GM23248 (cell line): ENCODE data around the gene TNPO3. TPM values are rescaled to one million over a fixed set of nuclear protein-coding genes. Genes with fewer than 3 reads are reported as not detected.

Experiments
- DNase-seq: peaks from one replicate; pipeline ENCODE4 v3.0.0-alpha.2; 2015
- H2AFZ ChIP-seq: fragments of 200-600 bp; sonication (generic); 2 replicates; pipeline ENCODE4 v1.6.1; 2016; ENCODE audit warnings: antibody characterized with exemption
- H3F3A ChIP-seq: fragments of 200-600 bp; sonication (generic); 2 replicates; pipeline ENCODE4 v1.6.1; 2016; ENCODE audit warnings: mild to moderate bottlenecking, antibody characterized with exemption, mixed run types; ENCODE audit not compliant: insufficient read depth
- H3K27ac ChIP-seq: fragments of 200-600 bp; sonication (generic); 2 replicates; pipeline ENCODE4 v1.5.1; 2016; ENCODE audit warnings: mild to moderate bottlenecking
- H3K27me3 ChIP-seq: fragments of 200-600 bp; sonication (generic); replicated peaks from 2 replicates; pipeline ENCODE4 v1.6.1; 2016; ENCODE audit warnings: mild to moderate bottlenecking; ENCODE audit not compliant: insufficient read depth
- H3K36me3 ChIP-seq: fragments of 200-600 bp; sonication (generic); 2 replicates; pipeline ENCODE4 v1.6.1; 2016; ENCODE audit warnings: low read depth, mild to moderate bottlenecking
- H3K4me1 ChIP-seq: fragments of 200-600 bp; sonication (generic); 2 replicates; pipeline ENCODE4 v1.6.1; 2016; ENCODE audit warnings: mild to moderate bottlenecking; ENCODE audit not compliant: insufficient read depth
- H3K4me2 ChIP-seq: fragments of 200-600 bp; sonication (generic); one replicate; pipeline ENCODE4 v1.6.1; 2016; ENCODE audit warnings: mild to moderate bottlenecking; ENCODE audit not compliant: unreplicated experiment
- H3K4me3 ChIP-seq: fragments of 200-600 bp; sonication (generic); 2 replicates; pipeline ENCODE4 v1.5.1; 2016; ENCODE audit warnings: mild to moderate bottlenecking
- H3K79me2 ChIP-seq: fragments of 200-600 bp; sonication (generic); 2 replicates; pipeline ENCODE4 v1.6.1; 2016; ENCODE audit warnings: mild to moderate bottlenecking; ENCODE audit not compliant: insufficient read depth
- H3K9ac ChIP-seq: fragments of 200-600 bp; sonication (generic); 2 replicates; pipeline ENCODE4 v1.6.1; 2016; ENCODE audit warnings: mild to moderate bottlenecking
- H3K9me2 ChIP-seq: fragments of 200-600 bp; sonication (generic); 2 replicates; pipeline ENCODE4 v1.6.1; 2016; ENCODE audit warnings: mixed run types, mild to moderate bottlenecking, moderate library complexity; ENCODE audit not compliant: insufficient read depth
- H3K9me3 ChIP-seq: fragments of 200-600 bp; sonication (generic); one replicate; pipeline ENCODE4 v1.6.1; 2017; ENCODE audit warnings: low read depth
- H4K20me1 ChIP-seq: fragments of 200-600 bp; sonication (generic); 2 replicates; pipeline ENCODE4 v1.6.0; 2016; ENCODE audit not compliant: insufficient read depth
- EZH2 ChIP-seq: fragments of 200-600 bp; sonication (generic); IDR thresholded peaks from 2 replicates; pipeline ENCODE4 v1.6.1; 2018; ENCODE audit warnings: antibody characterized with exemption, mild to moderate bottlenecking; ENCODE audit not compliant: insufficient read depth, poor library complexity, severe bottlenecking
- EZH2phosphoT487 ChIP-seq: fragments of 200-600 bp; sonication (generic); IDR thresholded peaks from 2 replicates; pipeline ENCODE4 v1.6.1; 2018; ENCODE audit warnings: antibody characterized with exemption, moderate library complexity, mild to moderate bottlenecking, low read depth; ENCODE audit not compliant: insufficient read depth
- WGBS, 2 experiments: methylation state at CpG; one replicate each; pipeline ENCODE4 v1.1.6; 2015 to 2017; ENCODE audit warnings: low lambda C conversion rate in 2 of 2, low coverage in 1 of 2; ENCODE audit errors: missing lambda C conversion rate in 2 of 2; 5-methylcytosine and 5-hydroxymethylcytosine counted together
- in situ Hi-C: fragments of 300-500 bp; cut with MboI; formaldehyde crosslinking; loops from 2 replicates; pipeline ENCODE4 v1.15.0; 2020
- polyA plus RNA-seq: library from polyadenylated mRNA; unstranded; fragments of >200 nt; fragmentation: Nextera tagmentation; extraction: Ambion mirVana; gene quantifications from 2 replicates; pipeline ENCODE4 v1.2.1, GENCODE V29; 2016
- total RNA-seq: library from RNA; depleted of rRNA; stranded (reverse); fragments of >200 nt; shearing (Covaris generic); gene quantifications from 2 replicates; pipeline ENCODE4 v1.2.3, GENCODE V29; 2014

Gene TNPO3
- total and polyA plus RNA-seq, 2 experiments from 2014 or later, result 31.6 to 41.9 TPM

- peak overlapping the region; percentile 54 for H3K4me2 ChIP-seq
- in situ Hi-C loops, result loop anchor here (10.0 kb wide), 1 partner anchor 186 kb away; no protein-coding TSS in a partner anchor
- no peaks in the 10 kb centered on the region for H3K4me1 ChIP-seq
- no peak overlapping the region for H3K9ac ChIP-seq
- H3K4me3 ChIP-seq, result no peak overlapping the region
- no peak for DNase-seq
- no peak overlapping the region for H3K27ac ChIP-seq
- no peak overlapping the region; the same call in 1 of the 2 replicates for H2AFZ ChIP-seq
- H3K27me3 ChIP-seq, result peaks cover 34% of the 10 kb centered on the region
- H3F3A ChIP-seq, result no peaks in the 10 kb centered on the region
- 69 to 83% methylated on average over 6 of the region's 6 CpGs for WGBS, 2 experiments
- H3K9me2 ChIP-seq, result no peaks in the 10 kb centered on the region
- H3K79me2 ChIP-seq, result no peaks in the 10 kb centered on the region
- no peaks in the 10 kb centered on the region for H3K36me3 ChIP-seq
- no peak for TF ChIP-seq EZH2
- no peak for TF ChIP-seq EZH2phosphoT487
- H4K20me1 ChIP-seq, result no peaks in the 10 kb centered on the region
- no peaks in the 10 kb centered on the region for H3K9me3 ChIP-seq
Observed at GRCh38 chr7:128908750-128909624, 145.9 kb downstream of the TNPO3 start.

- Histone ChIP-seq H3K27ac (no peak overlapping the region), H3K27me3 (peaks cover 31% of the 10 kb centered on the region), H3K9me2 (no peaks in the 10 kb centered on the region), H3K9ac (no peak overlapping the region), H3K79me2 (no peaks in the 10 kb centered on the region), H3K4me2 (no peak overlapping the region), H3K36me3 (no peaks in the 10 kb centered on the region), H4K20me1 (no peaks in the 10 kb centered on the region), H3K9me3 (no peaks in the 10 kb centered on the region), H3K4me1 (no peaks in the 10 kb centered on the region), H3F3A (no peaks in the 10 kb centered on the region), H3K4me3 (no peak overlapping the region), H2AFZ (no peak overlapping the region)
- no peak for TF ChIP-seq EZH2phosphoT487
- no peak for TF ChIP-seq EZH2
- in situ Hi-C loops, result loop anchor here (10.0 kb wide), 1 partner anchor 188 kb away; no protein-coding TSS in a partner anchor
- 63 to 73% methylated on average over 18 to 19 of the region's 19 CpGs for WGBS, 2 experiments
- DNase-seq, result no peak
Observed at GRCh38 chr7:128906766-128907559, 147.9 kb downstream of the TNPO3 start.

- H3K36me3 ChIP-seq, result no peaks in the 10 kb centered on the region
- no peak overlapping the region for H3K4me2 ChIP-seq
- H3K27ac ChIP-seq, result no peak overlapping the region
- H3K9me2 ChIP-seq, result no peaks in the 10 kb centered on the region
- TF ChIP-seq EZH2phosphoT487 (no peak), EZH2 (no peak)
- H3K9me3 ChIP-seq, result no peaks in the 10 kb centered on the region
- H3K4me1 ChIP-seq, result no peaks in the 10 kb centered on the region
- 56 to 66% methylated on average over 5 of the region's 5 CpGs for WGBS, 2 experiments
- H4K20me1 ChIP-seq, result no peaks in the 10 kb centered on the region
- in situ Hi-C loops, result loop anchor here (10.0 kb wide), 1 partner anchor 189 kb away; no protein-coding TSS in a partner anchor
- H3K27me3 ChIP-seq, result peaks cover 25% of the 10 kb centered on the region
- H3K79me2 ChIP-seq, result no peaks in the 10 kb centered on the region
- H3K9ac ChIP-seq, result no peak overlapping the region
- no peak overlapping the region for H3K4me3 ChIP-seq
- DNase-seq, result no peak
- H2AFZ ChIP-seq, result no peak overlapping the region
- H3F3A ChIP-seq, result no peaks in the 10 kb centered on the region
Observed at GRCh38 chr7:128906001-128906765, 148.7 kb downstream of the TNPO3 start.
